GM19455 (cell line): ENCODE data around the gene TRAF3IP1.
A peak's percentile ranks its signal among the peaks of the same experiment; 100 is the strongest.

Experiments
- ATAC-seq: cut with Tn5 transposase; IDR thresholded peaks from one replicate; pipeline ENCODE4 v1.9.1; 2021; ENCODE audit not compliant: unreplicated experiment

Gene TRAF3IP1

GRCh38 chr2:238423561-238424312, 103.4 kb downstream of the TRAF3IP1 start:
- no peak for ATAC-seq

- ATAC-seq = no peak
Measured at GRCh38 chr2:238424313-238424700, 104.0 kb downstream of the TRAF3IP1 start.

- no peak for ATAC-seq
Measured at GRCh38 chr2:238425505-238425978, 105.2 kb downstream of the TRAF3IP1 start.

GRCh38 chr2:238425979-238426567, 105.8 kb downstream of the TRAF3IP1 start:
- ATAC-seq = peak; percentile 25

- peak; percentile 83 for ATAC-seq
Measured at GRCh38 chr2:238426568-238427434, 106.5 kb downstream of the TRAF3IP1 start, which contains the start of gene ASB1. ASB1 (plus strand) TSS chr2:238426927; CDS start chr2:238427071, 144 bp downstream.

GRCh38 chr2:238427435-238428162, 107.3 kb downstream of the TRAF3IP1 start:
- no peak for ATAC-seq

GRCh38 chr2:238428866-238429265, 108.5 kb downstream of the TRAF3IP1 start:
- ATAC-seq = no peak

- no peak for ATAC-seq
Measured at GRCh38 chr2:238430781-238431180, 110.5 kb downstream of the TRAF3IP1 start.

GRCh38 chr2:238431456-238431855, 111.1 kb downstream of the TRAF3IP1 start:
- ATAC-seq = no peak

- ATAC-seq = no peak
Measured at GRCh38 chr2:238433300-238433915, 113.1 kb downstream of the TRAF3IP1 start.

GRCh38 chr2:238433941-238434845, 113.9 kb downstream of the TRAF3IP1 start:
- ATAC-seq = no peak

- ATAC-seq = no peak
Measured at GRCh38 chr2:238434846-238435751, 114.8 kb downstream of the TRAF3IP1 start.

- no peak for ATAC-seq
Measured at GRCh38 chr2:238435752-238436096, 115.4 kb downstream of the TRAF3IP1 start.

GRCh38 chr2:238438856-238439849, 118.8 kb downstream of the TRAF3IP1 start:
- no peak for ATAC-seq

GRCh38 chr2:238439917-238440316, 119.6 kb downstream of the TRAF3IP1 start:
- ATAC-seq = no peak

GRCh38 chr2:238440331-238440730, 120.0 kb downstream of the TRAF3IP1 start:
- ATAC-seq = no peak

GRCh38 chr2:238440767-238441166, 120.4 kb downstream of the TRAF3IP1 start:
- ATAC-seq = no peak
